Activated CD8-positive, alpha-beta T cell treated with anti-CD3 and anti-CD28 coated beads for 36 hours (primary cell): ENCODE results near the gene POLDIP2. TPM values are rescaled to one million over a fixed set of nuclear protein-coding genes. Genes with fewer than 3 reads are reported as not detected.

ENCODE experiments used
- ATAC-seq: fragments of 200-7000 bp; cut with Tn5 transposase; one replicate; pipeline ENCODE4 v1.10.0; 2021; ENCODE audit warnings: mild to moderate bottlenecking, moderate library complexity
- CTCF ChIA-PET: fragments of 350-600 bp; sonication (Branson Sonifier 250); formaldehyde crosslinking; loops from one replicate; lab custom pipeline; 2021; ENCODE audit warnings: antibody characterized with exemption; lab: Charles Lee
- POLR2A ChIA-PET: fragments of 350-600 bp; sonication (Branson Sonifier 250); formaldehyde crosslinking; loops from one replicate; lab custom pipeline; 2021; ENCODE audit warnings: antibody characterized with exemption; lab: Charles Lee
- DNase-seq: peaks from one replicate; pipeline ENCODE4 v3.0.0-alpha.2; 2020
- H3K27ac Mint-ChIP-seq: one replicate; pipeline ENCODE4 v1.8.0; 2021; ENCODE audit warnings: mild to moderate bottlenecking, mixed read lengths
- H3K27me3 Mint-ChIP-seq: one replicate; pipeline ENCODE4 v1.8.0; 2021; ENCODE audit warnings: mixed read lengths
- H3K36me3 Mint-ChIP-seq: one replicate; pipeline ENCODE4 v1.8.0; 2021; ENCODE audit warnings: low read depth, mixed read lengths
- H3K4me1 Mint-ChIP-seq: one replicate; pipeline ENCODE4 v1.8.0; 2021; ENCODE audit warnings: low read depth, mixed read lengths
- H3K4me3 Mint-ChIP-seq: one replicate; pipeline ENCODE4 v1.8.0; 2021; ENCODE audit warnings: mild to moderate bottlenecking, moderate library complexity, mixed read lengths
- H3K9me3 Mint-ChIP-seq: one replicate; pipeline ENCODE4 v1.8.0; 2021; ENCODE audit warnings: mixed read lengths
- intact Hi-C: fragments of 100-400 bp; cut with micrococcal nuclease; formaldehyde crosslinking; loops from one replicate; pipeline ENCODE4 v1.10.0; 2022
- total RNA-seq, 2 experiments: library from RNA; stranded (reverse); gene quantifications; one replicate each; pipeline ENCODE4 v1.2.3, GENCODE V29; 2021
- TF ChIP-seq, protein P1 (sequence below): fragments of 200-600 bp; IDR thresholded peaks from one replicate; pipeline ENCODE4 v1.8.0; 2022; ENCODE audit warnings: antibody characterized with exemption, mild to moderate bottlenecking

POLDIP2 gene
- total RNA-seq, 2 experiments from 2014 or later: 87.6 to 88.7 TPM

DNA sequence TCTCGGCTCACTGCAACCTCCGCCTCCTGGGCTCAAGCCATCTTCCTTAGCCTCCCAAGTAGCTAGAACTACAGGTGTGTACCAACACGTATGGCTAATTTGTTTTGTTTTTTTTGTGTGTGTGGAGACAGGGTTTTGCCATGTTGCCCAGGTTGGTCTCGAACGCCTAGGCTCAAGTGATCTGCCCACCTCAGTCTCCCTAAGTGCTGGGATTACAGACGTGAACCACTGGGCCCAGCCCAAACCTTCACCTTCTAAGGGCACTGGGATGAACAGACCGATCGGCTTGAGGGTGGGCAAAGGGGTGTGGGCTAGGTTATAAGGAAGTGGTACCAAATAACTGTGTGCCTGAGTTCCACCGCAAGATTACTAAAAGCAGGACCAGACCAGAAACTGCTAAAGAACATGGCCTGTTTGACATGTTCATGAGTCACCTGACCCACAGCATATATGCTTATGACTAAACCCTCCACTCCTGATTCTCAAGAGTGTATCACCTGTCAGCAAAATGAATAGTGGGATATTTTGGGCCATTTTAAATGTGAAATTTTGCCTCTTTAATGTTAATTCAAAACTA is 30.2 kb downstream of the POLDIP2 start:
- POLR2A ChIA-PET: interaction anchor here (0.6 to 5.8 kb wide), 4 partner anchors 8 to 631 kb away, joined by 3 to 51 read pairs (median 8); partner anchors contain the start of genes IFT20, TMEM97 and TNFAIP1
- intact Hi-C loops: no loop called here
- no peak overlapping the region for H3K4me3 Mint-ChIP-seq
- peak; percentile 85 for ATAC-seq
- H3K27me3 Mint-ChIP-seq: no peaks in the 10 kb centered on the region
- CTCF ChIA-PET: no interaction called here
- H3K9me3 Mint-ChIP-seq: no peaks in the 10 kb centered on the region
- H3K36me3 Mint-ChIP-seq: peaks cover 22% of the 10 kb centered on the region
- DNase-seq: peak; percentile 25
- TF ChIP-seq, protein P1, sequence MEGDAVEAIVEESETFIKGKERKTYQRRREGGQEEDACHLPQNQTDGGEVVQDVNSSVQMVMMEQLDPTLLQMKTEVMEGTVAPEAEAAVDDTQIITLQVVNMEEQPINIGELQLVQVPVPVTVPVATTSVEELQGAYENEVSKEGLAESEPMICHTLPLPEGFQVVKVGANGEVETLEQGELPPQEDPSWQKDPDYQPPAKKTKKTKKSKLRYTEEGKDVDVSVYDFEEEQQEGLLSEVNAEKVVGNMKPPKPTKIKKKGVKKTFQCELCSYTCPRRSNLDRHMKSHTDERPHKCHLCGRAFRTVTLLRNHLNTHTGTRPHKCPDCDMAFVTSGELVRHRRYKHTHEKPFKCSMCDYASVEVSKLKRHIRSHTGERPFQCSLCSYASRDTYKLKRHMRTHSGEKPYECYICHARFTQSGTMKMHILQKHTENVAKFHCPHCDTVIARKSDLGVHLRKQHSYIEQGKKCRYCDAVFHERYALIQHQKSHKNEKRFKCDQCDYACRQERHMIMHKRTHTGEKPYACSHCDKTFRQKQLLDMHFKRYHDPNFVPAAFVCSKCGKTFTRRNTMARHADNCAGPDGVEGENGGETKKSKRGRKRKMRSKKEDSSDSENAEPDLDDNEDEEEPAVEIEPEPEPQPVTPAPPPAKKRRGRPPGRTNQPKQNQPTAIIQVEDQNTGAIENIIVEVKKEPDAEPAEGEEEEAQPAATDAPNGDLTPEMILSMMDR: no peak
- peak overlapping the region; percentile 49 for H3K27ac Mint-ChIP-seq
- H3K4me1 Mint-ChIP-seq: peaks cover 18% of the 10 kb centered on the region

DNA sequence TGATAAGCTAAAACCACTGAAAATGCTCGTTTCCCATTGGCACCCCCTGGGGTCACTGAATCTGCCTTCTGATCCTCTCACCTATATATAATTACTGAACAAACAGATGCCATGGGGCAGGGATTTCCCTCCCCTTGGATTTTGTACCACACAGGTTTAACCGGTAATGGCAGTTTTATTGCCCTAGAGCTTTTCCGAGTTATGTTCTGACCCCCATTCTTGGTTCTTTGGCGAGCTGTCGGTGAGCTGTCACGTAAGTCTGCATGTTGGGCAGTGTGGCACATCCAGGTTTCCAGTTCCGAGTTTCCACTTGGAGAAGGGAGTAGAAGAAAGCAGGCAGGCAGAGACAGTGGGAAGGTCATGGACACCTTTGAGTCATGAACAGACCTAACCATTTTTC is 31.2 kb downstream of the POLDIP2 start:
- DNase-seq (no peak), ATAC-seq (no peak)
- TF ChIP-seq, protein P1: no peak
- ChIA-PET POLR2A (interaction anchor here (0.6 to 1.9 kb wide), 4 partner anchors 9 to 65 kb away, joined by 3 to 11 read pairs (median 4); partner anchors contain the start of genes IFT20 and TNFAIP1), CTCF (interaction anchor here (1.1 kb wide), 2 partner anchors 9 to 19 kb away, joined by 3 read pairs; partner anchors contain the start of genes IFT20 and TNFAIP1)
- Mint-ChIP-seq H3K27me3 (no peaks in the 10 kb centered on the region), H3K36me3 (peaks cover 29% of the 10 kb centered on the region), H3K4me3 (no peak overlapping the region), H3K9me3 (no peaks in the 10 kb centered on the region), H3K27ac (no peak overlapping the region), H3K4me1 (peaks cover 24% of the 10 kb centered on the region)
- intact Hi-C loops: no loop called here

DNA sequence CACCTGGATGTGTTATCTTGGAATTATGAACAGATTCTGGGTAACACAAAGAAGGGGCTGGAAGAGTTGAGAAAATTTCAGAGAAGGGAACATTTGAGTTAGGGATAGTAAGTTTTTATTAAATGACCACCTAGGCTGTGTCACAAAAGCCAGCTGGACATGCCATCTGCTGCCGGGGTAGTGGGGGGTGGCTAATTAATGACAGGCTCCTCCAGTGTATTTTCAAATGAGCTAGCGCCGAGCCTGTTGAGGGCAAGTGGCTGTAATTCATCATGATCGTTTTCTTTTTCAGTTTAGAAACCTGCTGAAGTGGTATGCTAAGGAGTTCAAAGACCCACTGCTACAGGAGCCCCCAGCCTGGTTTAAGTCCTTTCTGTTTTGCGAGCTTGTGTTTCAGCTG is 32.1 kb downstream of the POLDIP2 start:
- POLR2A ChIA-PET: interaction anchor here (0.5 to 1.9 kb wide), 3 partner anchors 10 to 121 kb away, joined by 3 to 11 read pairs (median 3); partner anchors contain the start of genes IFT20 and TNFAIP1
- Mint-ChIP-seq H3K4me1 (peaks cover 31% of the 10 kb centered on the region), H3K27me3 (no peaks in the 10 kb centered on the region), H3K27ac (no peak overlapping the region), H3K36me3 (peaks cover 36% of the 10 kb centered on the region), H3K4me3 (no peak overlapping the region), H3K9me3 (no peaks in the 10 kb centered on the region)
- intact Hi-C loops: no loop called here
- DNase-seq (no peak), ATAC-seq (no peak)
- TF ChIP-seq, protein P1: no peak
- CTCF ChIA-PET: interaction anchor here (1.1 kb wide), 2 partner anchors 10 to 18 kb away, joined by 3 read pairs; partner anchors contain the start of genes IFT20 and TNFAIP1

DNA sequence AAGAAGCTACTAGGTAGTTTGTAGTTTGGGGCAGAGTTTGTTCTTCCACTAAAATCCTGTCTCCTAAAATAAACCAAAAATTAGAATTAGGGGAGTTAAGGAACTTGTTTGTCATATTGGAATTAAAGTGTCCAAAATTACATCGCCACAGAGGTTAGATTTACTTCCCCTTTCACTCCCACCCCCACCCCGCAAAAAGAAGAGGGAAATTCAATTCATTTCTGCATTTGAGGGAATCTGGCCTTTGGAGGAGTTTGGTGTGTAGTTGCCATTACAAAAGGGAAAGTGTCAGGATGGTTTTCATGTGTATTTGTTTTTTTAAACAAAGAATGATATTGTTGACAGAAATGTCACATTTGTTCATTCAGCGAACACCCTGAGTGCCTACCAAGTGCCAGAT is 32.5 kb downstream of the POLDIP2 start:
- intact Hi-C loops: no loop called here
- POLR2A ChIA-PET: interaction anchor here (1.0 to 1.9 kb wide), 2 partner anchors 10 to 75 kb away, joined by 3 to 11 read pairs; partner anchors contain the start of genes IFT20 and TNFAIP1
- Mint-ChIP-seq H3K4me3 (no peak overlapping the region), H3K4me1 (peaks cover 35% of the 10 kb centered on the region), H3K9me3 (no peaks in the 10 kb centered on the region), H3K36me3 (peaks cover 40% of the 10 kb centered on the region), H3K27me3 (no peaks in the 10 kb centered on the region), H3K27ac (no peak overlapping the region)
- ATAC-seq (no peak), DNase-seq (no peak)
- TF ChIP-seq, protein P1: no peak
- CTCF ChIA-PET: no interaction called here

DNA sequence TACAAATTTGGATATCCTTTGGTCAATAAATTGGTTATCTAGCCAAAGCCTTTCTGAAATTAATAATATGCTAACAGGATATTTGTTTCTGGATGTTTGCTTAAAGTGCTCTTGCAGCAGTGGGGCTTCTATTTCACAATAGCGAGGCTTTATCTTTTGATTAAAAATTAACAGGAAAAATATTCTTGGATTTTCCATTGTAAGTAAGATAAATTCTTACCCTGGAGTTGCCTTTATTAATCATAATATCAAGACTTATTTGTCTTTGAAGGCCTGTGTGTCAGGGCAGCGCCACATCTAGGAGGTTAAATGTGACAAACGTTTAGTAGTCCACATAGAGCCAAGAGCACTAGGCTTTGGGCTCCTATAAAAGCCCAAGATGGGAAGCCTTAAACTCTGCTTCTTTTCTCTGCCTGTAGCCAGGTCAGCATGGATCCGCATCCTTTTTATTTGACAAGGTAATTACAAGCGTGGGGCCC is 33.0 kb downstream of the POLDIP2 start:
- intact Hi-C loops: no loop called here
- Mint-ChIP-seq H3K4me1 (peaks cover 35% of the 10 kb centered on the region), H3K27me3 (no peaks in the 10 kb centered on the region), H3K27ac (no peak overlapping the region), H3K36me3 (peaks cover 45% of the 10 kb centered on the region), H3K9me3 (no peaks in the 10 kb centered on the region), H3K4me3 (no peak overlapping the region)
- CTCF ChIA-PET: no interaction called here
- DNase-seq (no peak), ATAC-seq (no peak)
- TF ChIP-seq, protein P1: no peak
- POLR2A ChIA-PET: interaction anchor here (1.0 kb wide), 1 partner anchor 75 kb away, joined by 3 read pairs; no protein-coding TSS in a partner anchor
